Natural killer cell (primary cell): Measurements from ENCODE around the gene FASTK. TPM values are rescaled to one million over a fixed set of nuclear protein-coding genes. Genes with fewer than 3 reads are reported as not detected.

Experiments used
- ATAC-seq, 3 donors: fragments of 150-1000 bp in 2 of 3; fragments of 200-7000 bp in 1 of 3; cut with Tn5 transposase; 1 replicate in 1 of 3; 2 replicates in 2 of 3; pipeline ENCODE4 v1.10.0; 2021; ENCODE audit warnings: mild to moderate bottlenecking in 2 of 3, moderate library complexity in 2 of 3
- DNase-seq, 2 donors: peaks; one replicate each; pipeline versions ENCODE4 v3.0.0 to v3.0.0-alpha.2; 2013 to 2021; ENCODE audit warnings: mixed read lengths in 1 of 2
- H3K27ac ChIP-seq: one replicate; pipeline ENCODE4 v1.5.1; 2013; ENCODE audit warnings: mild to moderate bottlenecking, low read length
- H3K27me3 ChIP-seq: one replicate; pipeline ENCODE4 v1.6.1; 2013; ENCODE audit warnings: low read length; ENCODE audit not compliant: control insufficient read depth, insufficient read depth
- H3K36me3 ChIP-seq: one replicate; pipeline ENCODE4 v1.6.1; 2013; ENCODE audit warnings: low read length; ENCODE audit not compliant: control insufficient read depth, insufficient read depth
- H3K4me1 ChIP-seq: one replicate; pipeline ENCODE4 v1.6.1; 2013; ENCODE audit warnings: low read length; ENCODE audit not compliant: control insufficient read depth, insufficient read depth
- H3K4me3 ChIP-seq: one replicate; pipeline ENCODE4 v1.5.1; 2013; ENCODE audit warnings: low read length
- H3K9me3 ChIP-seq: one replicate; pipeline ENCODE4 v1.6.1; 2013; ENCODE audit warnings: low read length; ENCODE audit not compliant: control insufficient read depth, insufficient read depth
- H3K27ac Mint-ChIP-seq, 2 donors: one replicate each; pipeline ENCODE4 v1.8.0; 2022; ENCODE audit warnings: mild to moderate bottlenecking in 2 of 2, mixed read lengths in 2 of 2, moderate library complexity in 1 of 2
- H3K27me3 Mint-ChIP-seq, 2 donors: one replicate each; pipeline ENCODE4 v1.8.0; 2022; ENCODE audit warnings: low read depth in 2 of 2, mixed read lengths in 2 of 2
- H3K36me3 Mint-ChIP-seq: one replicate; pipeline ENCODE4 v1.8.0; 2022; ENCODE audit warnings: mixed read lengths
- H3K4me1 Mint-ChIP-seq, 2 donors: one replicate each; pipeline ENCODE4 v1.8.0; 2022; ENCODE audit warnings: mixed read lengths in 2 of 2
- H3K4me3 Mint-ChIP-seq: one replicate; pipeline ENCODE4 v1.8.0; 2022; ENCODE audit warnings: mild to moderate bottlenecking, moderate library complexity, mixed read lengths
- H3K9me3 Mint-ChIP-seq, 2 donors: one replicate each; pipeline ENCODE4 v1.8.0; 2022; ENCODE audit warnings: mixed read lengths in 2 of 2
- WGBS: methylation state at CpG from one replicate; pipeline ENCODE4 v1.1.7; 2013; ENCODE audit warnings: missing lambda C conversion rate; ENCODE audit not compliant: insufficient coverage; 5-methylcytosine and 5-hydroxymethylcytosine counted together
- intact Hi-C: fragments of 100-400 bp; cut with micrococcal nuclease; formaldehyde crosslinking; loops from one replicate; pipeline ENCODE4 v1.14.2; 2022
- total RNA-seq, 4 donors: library from RNA; stranded (reverse); fragments of 120-200 nt in 1 of 4; gene quantifications; one replicate each; pipeline versions ENCODE4 v1.2.3 to v1.2.4, GENCODE V29; 2013 to 2022
- TF ChIP-seq, protein P1 (sequence below): fragments of 200-600 bp; IDR thresholded peaks from one replicate; pipeline ENCODE4 v1.8.0; 2022; ENCODE audit warnings: antibody characterized with exemption

Gene FASTK
- total RNA-seq, 3 donors from 2014 or later (not counting 1 experiment from before 2014, with no cell fraction given) = 72.8 to 89.4 (median 85.2) TPM

DNA sequence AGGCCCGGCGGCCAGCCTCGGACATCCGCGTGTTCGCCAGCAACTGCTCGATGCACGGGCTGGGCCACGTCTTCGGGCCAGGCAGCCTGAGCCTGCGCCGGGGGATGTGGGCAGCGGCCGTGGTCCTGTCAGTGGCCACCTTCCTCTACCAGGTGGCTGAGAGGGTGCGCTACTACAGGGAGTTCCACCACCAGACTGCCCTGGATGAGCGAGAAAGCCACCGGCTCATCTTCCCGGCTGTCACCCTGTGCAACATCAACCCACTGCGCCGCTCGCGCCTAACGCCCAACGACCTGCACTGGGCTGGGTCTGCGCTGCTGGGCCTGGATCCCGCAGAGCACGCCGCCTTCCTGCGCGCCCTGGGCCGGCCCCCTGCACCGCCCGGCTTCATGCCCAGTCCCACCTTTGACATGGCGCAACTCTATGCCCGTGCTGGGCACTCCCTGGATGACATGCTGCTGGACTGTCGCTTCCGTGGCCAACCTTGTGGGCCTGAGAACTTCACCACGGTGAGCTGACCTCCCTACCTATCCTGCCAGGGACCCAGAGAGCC lies 31.6 kb downstream of the FASTK start:
- H3K4me3 Mint-ChIP-seq = no peak overlapping the region
- DNase-seq (no peak), ATAC-seq (no peak)
- Histone ChIP-seq H3K27me3 (no peaks in the 10 kb centered on the region), H3K4me3 (no peak overlapping the region), H3K27ac (no peak overlapping the region), H3K4me1 (peaks cover 4% of the 10 kb centered on the region), H3K36me3 (peaks cover 6% of the 10 kb centered on the region), H3K9me3 (no peaks in the 10 kb centered on the region)
- no peaks in the 10 kb centered on the region for H3K36me3 Mint-ChIP-seq
- intact Hi-C loops = no loop called here
- peaks cover 0 to 9% of the 10 kb centered on the region in 2 donors for H3K27me3 Mint-ChIP-seq
- TF ChIP-seq, protein P1, sequence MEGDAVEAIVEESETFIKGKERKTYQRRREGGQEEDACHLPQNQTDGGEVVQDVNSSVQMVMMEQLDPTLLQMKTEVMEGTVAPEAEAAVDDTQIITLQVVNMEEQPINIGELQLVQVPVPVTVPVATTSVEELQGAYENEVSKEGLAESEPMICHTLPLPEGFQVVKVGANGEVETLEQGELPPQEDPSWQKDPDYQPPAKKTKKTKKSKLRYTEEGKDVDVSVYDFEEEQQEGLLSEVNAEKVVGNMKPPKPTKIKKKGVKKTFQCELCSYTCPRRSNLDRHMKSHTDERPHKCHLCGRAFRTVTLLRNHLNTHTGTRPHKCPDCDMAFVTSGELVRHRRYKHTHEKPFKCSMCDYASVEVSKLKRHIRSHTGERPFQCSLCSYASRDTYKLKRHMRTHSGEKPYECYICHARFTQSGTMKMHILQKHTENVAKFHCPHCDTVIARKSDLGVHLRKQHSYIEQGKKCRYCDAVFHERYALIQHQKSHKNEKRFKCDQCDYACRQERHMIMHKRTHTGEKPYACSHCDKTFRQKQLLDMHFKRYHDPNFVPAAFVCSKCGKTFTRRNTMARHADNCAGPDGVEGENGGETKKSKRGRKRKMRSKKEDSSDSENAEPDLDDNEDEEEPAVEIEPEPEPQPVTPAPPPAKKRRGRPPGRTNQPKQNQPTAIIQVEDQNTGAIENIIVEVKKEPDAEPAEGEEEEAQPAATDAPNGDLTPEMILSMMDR = no peak
- no peaks in the 10 kb centered on the region for H3K9me3 Mint-ChIP-seq
- H3K4me1 Mint-ChIP-seq = peaks cover 0 to 10% of the 10 kb centered on the region in 2 donors
- 94% methylated on average over 38 of the region's 38 CpGs for WGBS
- H3K27ac Mint-ChIP-seq = no peak overlapping the region

DNA sequence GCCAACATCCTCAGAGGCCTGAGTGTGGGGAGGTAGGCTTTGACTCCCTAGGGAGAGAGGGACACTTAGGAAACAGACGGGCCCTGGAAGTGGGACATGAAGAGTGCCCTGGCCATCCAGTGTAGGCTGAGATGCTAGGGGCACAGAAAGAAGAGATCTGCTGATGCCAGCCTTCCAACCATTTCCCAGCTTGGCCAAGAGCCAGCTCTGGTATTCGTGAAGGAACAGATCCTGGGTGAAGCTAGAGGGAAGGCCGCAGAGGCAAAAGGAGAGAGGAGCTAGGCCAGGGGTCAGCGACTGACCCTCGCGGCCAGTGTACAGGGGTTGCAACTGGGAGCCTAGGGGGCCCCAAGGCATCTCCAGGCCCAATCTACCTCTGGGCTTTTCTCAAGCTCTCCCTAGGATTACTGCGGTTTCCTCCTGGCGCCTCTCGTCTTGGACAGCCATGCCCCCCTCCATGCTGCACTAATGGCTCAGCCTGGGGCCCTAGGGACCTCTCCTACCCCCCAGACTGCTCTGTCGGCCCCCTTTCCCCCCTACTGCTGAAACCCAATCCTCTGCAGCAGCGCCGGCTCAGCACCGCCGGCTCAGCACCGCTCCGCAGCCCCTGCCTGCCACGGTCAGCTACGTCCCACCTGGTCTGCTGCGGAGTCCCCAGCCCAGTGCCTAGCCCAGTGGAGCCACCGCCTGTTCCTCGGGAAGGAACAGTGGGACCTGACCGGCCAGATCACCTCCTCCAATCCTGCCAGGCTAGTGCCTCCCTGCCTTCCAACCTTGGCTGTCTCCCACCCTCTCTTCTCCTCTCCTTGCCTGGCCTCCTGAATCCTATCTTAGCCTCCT lies 32.4 kb downstream of the FASTK start, which contains the start of gene ASIC3:
Gene ASIC3, plus strand, starts transcription at position 556 of the 840 bp plus-strand sequence. CDS start 355 bp downstream, outside the sequence.
- intact Hi-C loops = no loop called here
- Histone ChIP-seq H3K36me3 (peaks cover 6% of the 10 kb centered on the region), H3K9me3 (no peaks in the 10 kb centered on the region), H3K4me3 (no peak within 1 kb of the TSS), H3K4me1 (peaks cover 4% of the 10 kb centered on the region), H3K27ac (no peak within 1 kb of the TSS), H3K27me3 (no peaks in the 10 kb centered on the region)
- Mint-ChIP-seq H3K9me3 (no peaks in the 10 kb centered on the region), H3K27me3 (peaks cover 0 to 9% of the 10 kb centered on the region in 2 donors), H3K4me3 (no peak within 1 kb of the TSS), H3K4me1 (peaks cover 0 to 10% of the 10 kb centered on the region in 2 donors), H3K36me3 (no peaks in the 10 kb centered on the region), H3K27ac (no peak within 1 kb of the TSS)
- TF ChIP-seq, protein P1 = no peak
- DNase-seq = no peak
- 95% methylated on average over 22 of the region's 22 CpGs for WGBS
- no peak for ATAC-seq

DNA sequence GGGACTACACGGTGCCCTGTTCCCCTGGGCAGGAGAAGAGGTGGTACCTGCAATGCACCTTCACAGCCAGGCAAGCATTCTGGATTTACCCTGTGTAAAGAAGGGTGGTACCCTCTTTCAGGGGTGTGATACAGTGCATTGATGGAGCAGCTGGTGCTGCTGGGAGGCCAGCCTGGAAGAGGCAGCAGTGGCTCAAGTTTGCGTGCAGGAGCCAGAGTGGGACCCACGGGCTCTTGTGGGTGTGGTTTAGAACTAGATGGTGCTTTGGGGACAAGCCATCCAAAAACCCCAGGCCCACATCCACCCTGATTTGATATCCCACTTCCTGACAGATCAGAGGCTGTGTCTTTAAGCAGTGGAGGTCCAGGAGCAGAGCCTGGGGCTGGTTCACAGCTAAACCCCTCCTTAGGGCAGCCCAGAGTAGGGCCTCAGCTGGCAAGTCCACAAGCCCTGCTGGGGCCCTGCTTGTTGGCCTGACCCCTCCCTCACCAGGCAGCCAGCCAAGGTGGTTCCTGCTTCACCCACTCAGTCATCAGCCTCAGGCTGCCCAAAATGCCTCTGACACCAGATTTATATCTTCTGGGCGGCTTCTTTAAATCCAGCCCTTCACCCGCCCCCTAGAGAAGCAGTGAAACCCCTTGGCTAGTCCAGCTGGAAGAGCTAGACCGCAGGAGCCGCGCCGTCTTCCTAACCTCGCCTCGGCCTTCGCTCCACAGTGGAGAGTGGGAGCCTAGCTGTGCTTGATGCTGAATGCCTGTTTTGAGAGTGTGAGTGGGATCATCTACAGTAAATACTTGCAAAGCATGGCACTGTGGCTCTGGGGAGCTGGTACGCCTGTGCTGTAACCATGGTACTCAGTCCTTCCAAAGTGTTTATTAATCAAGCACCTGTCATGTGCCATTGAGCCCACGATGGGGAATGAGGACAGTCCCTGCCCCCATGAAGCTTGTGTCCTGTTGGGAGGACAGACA lies 33.7 kb downstream of the FASTK start:
- Mint-ChIP-seq H3K9me3 (no peaks in the 10 kb centered on the region), H3K4me3 (no peak overlapping the region), H3K27me3 (peaks cover 0 to 5% of the 10 kb centered on the region in 2 donors), H3K4me1 (peaks cover 0 to 5% of the 10 kb centered on the region in 2 donors), H3K27ac (no peak overlapping the region), H3K36me3 (no peaks in the 10 kb centered on the region)
- peaks cover 4% of the 10 kb centered on the region for H3K4me1 ChIP-seq
- DNase-seq (no peak), ATAC-seq (no peak)
- H3K4me3 ChIP-seq = no peak overlapping the region
- H3K27ac ChIP-seq = no peak overlapping the region
- intact Hi-C loops = no loop called here
- TF ChIP-seq, protein P1 = no peak
- WGBS = 64% methylated on average over 13 of the region's 14 CpGs
- H3K36me3 ChIP-seq = peaks cover 6% of the 10 kb centered on the region
- H3K9me3 ChIP-seq = no peaks in the 10 kb centered on the region
- no peaks in the 10 kb centered on the region for H3K27me3 ChIP-seq
